ENCODE data around the gene IRF5. TPM values are rescaled to one million over a fixed set of nuclear protein-coding genes. Genes with fewer than 3 reads are reported as not detected.
"Not testable (repeated sequence)": the region's sequence is repeated elsewhere in the genome, so short reads cannot be mapped to it uniquely, and the experiment has no call there.

IRF5 gene
- total and polyA plus RNA-seq, 9 donors, result 1.6 to 3.5 (median 2.5) TPM

DNA sequence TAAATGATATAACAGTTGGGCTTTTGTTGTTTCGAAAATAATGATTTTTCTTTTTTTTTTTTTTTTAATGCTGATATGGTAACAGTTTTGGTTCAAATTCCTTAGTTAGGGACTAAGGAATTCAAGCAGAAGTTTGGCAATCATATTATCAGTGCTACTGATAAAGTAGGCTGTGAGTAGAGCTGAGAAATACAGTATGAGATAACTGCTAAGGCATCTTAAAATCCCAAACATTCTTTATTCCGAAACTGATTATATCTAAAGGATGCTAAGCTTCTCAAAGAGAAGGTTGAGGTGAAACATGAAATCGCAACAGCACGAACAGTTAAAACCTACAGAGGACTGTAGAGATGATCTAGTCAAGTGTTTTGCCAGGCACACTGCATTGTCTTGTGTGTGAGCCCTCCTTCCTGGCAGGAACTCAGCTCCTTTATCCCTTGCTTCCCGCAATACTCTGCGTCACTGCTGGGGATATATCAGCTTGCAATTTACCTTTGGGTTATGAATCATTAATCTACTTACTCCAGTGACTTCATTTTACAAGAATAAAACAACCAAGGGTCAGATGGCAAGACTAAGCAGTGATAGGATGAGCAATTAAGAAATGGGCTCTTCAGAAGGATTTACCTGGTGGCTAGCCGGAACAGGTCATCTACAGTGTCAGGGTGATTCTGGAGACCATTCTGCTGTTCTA lies 36.7 kb downstream of the IRF5 start:
- H3K4me3 ChIP-seq (ENCODE audit: low read length), result no peak overlapping the region
- no peaks in the 10 kb centered on the region for H3K27me3 ChIP-seq (ENCODE audit: control insufficient read depth, insufficient read depth, low read length)
- no peaks in the 10 kb centered on the region for H3K4me1 ChIP-seq (ENCODE audit: control insufficient read depth, insufficient read depth, low read length)
- no peak overlapping the region for H3K27ac ChIP-seq (ENCODE audit: low read length)
- H3K36me3 ChIP-seq (ENCODE audit: control insufficient read depth, insufficient read depth, low read length), result peaks cover 52% of the 10 kb centered on the region
- WGBS (ENCODE audit: insufficient coverage), result 71% methylated on average over 3 of the region's 7 CpGs
- DNase-seq, result no peak
- H3K9me3 ChIP-seq (replicated peaks; ENCODE audit: control insufficient read depth, low read depth, low read length), result no peaks in the 10 kb centered on the region

DNA sequence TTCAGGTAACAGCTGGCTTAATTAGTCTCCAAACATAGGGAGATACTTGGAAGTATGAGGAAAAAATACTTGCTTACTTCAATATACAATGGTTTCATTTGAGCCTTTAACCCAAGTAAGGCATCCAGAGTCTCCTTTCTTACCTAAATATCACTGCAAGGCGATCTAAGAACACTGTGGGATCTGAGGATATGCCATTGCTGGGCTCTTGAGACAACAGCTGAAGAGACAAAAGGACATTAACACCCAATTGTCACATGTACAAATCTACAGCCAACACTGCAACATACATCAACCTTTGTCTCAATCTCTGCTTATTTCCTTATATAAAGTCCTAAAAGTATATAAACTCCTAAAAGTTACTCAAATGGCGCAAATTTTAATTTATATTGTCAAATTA lies 44.4 kb downstream of the IRF5 start:
- H3K36me3 ChIP-seq (ENCODE audit: control insufficient read depth, insufficient read depth, low read length), result peaks cover 45% of the 10 kb centered on the region
- no peaks in the 10 kb centered on the region for H3K27me3 ChIP-seq (ENCODE audit: control insufficient read depth, insufficient read depth, low read length)
- H3K27ac ChIP-seq (ENCODE audit: low read length), result no peak overlapping the region
- no peak overlapping the region for H3K4me3 ChIP-seq (ENCODE audit: low read length)
- no peak for DNase-seq
- no CpG with 5 or more reads among the region's 2 CpGs for WGBS (ENCODE audit: insufficient coverage)
- H3K9me3 ChIP-seq (replicated peaks; ENCODE audit: control insufficient read depth, low read depth, low read length), result no peaks in the 10 kb centered on the region
- no peaks in the 10 kb centered on the region for H3K4me1 ChIP-seq (ENCODE audit: control insufficient read depth, insufficient read depth, low read length)

DNA sequence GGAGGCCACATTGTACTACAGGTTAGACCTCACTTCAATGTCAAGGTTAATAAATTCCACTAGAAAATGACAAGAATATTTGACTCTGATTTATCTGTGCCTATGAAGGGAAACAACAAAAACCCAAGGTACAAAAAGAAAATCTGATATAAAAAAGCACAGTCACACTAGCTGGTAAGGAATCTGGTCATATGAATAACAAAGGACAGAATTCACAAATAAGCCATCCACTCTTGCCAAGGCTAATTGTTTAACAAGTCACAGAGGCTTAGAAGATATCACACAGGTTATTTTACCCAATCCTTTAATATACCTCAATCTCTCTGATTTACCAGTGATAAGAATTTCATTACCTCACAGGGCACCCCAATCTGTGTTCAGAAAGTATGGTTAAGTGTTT lies 47.9 kb downstream of the IRF5 start:
- peaks cover 29% of the 10 kb centered on the region for H3K36me3 ChIP-seq (ENCODE audit: control insufficient read depth, insufficient read depth, low read length)
- no peaks in the 10 kb centered on the region for H3K27me3 ChIP-seq (ENCODE audit: control insufficient read depth, insufficient read depth, low read length)
- H3K4me3 ChIP-seq (ENCODE audit: low read length), result no peak overlapping the region
- H3K27ac ChIP-seq (ENCODE audit: low read length), result no peak overlapping the region
- no peak for DNase-seq
- no peaks in the 10 kb centered on the region for H3K9me3 ChIP-seq (replicated peaks; ENCODE audit: control insufficient read depth, low read depth, low read length)
- no peaks in the 10 kb centered on the region for H3K4me1 ChIP-seq (ENCODE audit: control insufficient read depth, insufficient read depth, low read length)

DNA sequence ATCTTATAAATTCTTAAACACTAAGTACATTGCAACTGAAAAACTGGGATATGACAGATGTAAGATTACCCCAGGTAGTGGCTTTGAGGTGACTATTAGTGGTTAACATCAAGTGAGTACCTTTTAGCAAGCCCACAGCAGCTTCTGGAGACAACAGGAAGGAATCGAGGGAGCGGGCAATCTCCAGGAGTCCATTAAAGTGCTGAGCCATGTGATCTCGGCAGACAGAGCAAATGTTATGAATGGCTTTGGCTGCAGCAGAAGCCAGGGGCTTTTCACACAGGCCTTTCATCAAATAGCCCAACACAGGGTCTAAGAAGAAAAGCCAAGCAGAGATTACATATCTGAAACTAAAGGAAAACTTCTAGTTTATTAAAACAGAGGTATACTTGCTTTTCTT lies 48.9 kb downstream of the IRF5 start:
- Histone ChIP-seq H3K36me3 (ENCODE audit: control insufficient read depth, insufficient read depth, low read length) (peaks cover 27% of the 10 kb centered on the region), H3K4me1 (ENCODE audit: control insufficient read depth, insufficient read depth, low read length) (no peaks in the 10 kb centered on the region), H3K4me3 (ENCODE audit: low read length) (no peak overlapping the region), H3K27me3 (ENCODE audit: control insufficient read depth, insufficient read depth, low read length) (no peaks in the 10 kb centered on the region), H3K9me3 (replicated peaks; ENCODE audit: control insufficient read depth, low read depth, low read length) (no peaks in the 10 kb centered on the region), H3K27ac (ENCODE audit: low read length) (no peak overlapping the region)
- DNase-seq, result no peak
- WGBS (ENCODE audit: insufficient coverage), result 83% methylated on average over 1 of the region's 3 CpGs

DNA sequence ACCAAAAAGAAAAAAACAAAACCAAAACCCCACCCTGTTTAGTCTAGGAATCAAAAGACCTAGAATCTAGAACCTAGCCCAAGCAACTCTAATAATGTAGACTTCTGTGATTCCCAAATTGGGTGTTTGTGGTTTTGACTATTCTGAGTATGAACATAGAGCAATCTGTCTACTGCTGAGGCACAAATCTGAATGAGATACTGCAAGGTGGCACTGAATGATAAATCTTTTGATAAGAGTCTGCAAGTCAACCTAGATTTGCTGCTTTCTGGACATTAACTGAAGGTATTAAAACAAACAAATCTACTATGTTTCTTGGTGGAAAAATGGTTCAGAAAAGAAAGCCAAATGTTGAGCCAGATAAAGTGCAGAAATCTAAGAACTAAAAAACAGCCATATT lies 50.6 kb downstream of the IRF5 start:
- Histone ChIP-seq H3K27ac (ENCODE audit: low read length) (no peak overlapping the region), H3K4me1 (ENCODE audit: control insufficient read depth, insufficient read depth, low read length) (no peaks in the 10 kb centered on the region), H3K9me3 (replicated peaks; ENCODE audit: control insufficient read depth, low read depth, low read length) (no peaks in the 10 kb centered on the region), H3K27me3 (ENCODE audit: control insufficient read depth, insufficient read depth, low read length) (no peaks in the 10 kb centered on the region), H3K4me3 (ENCODE audit: low read length) (no peak overlapping the region), H3K36me3 (ENCODE audit: control insufficient read depth, insufficient read depth, low read length) (peaks cover 22% of the 10 kb centered on the region)
- no peak for DNase-seq

DNA sequence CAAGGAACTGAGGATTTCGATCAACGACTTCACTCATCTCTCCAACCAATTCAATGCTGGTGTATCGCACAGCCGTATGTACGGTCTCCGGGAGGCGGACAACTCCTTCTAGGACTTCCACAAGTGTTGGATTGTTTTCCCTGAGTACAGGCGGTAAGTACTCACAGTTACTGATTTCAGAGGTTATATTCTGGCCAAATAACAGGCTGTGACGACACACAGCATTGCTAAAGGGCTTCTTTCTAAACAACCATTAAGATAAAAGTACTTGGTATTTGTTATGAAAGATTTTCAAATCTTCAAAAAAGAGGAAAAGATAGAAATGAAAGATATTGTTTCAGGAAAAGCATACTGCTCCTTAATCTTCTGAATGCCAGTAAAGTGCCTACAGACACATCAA lies 52.2 kb downstream of the IRF5 start:
- Histone ChIP-seq H3K4me3 (ENCODE audit: low read length) (no peak overlapping the region), H3K27ac (ENCODE audit: low read length) (no peak overlapping the region), H3K4me1 (ENCODE audit: control insufficient read depth, insufficient read depth, low read length) (no peaks in the 10 kb centered on the region), H3K9me3 (replicated peaks; ENCODE audit: control insufficient read depth, low read depth, low read length) (no peaks in the 10 kb centered on the region), H3K36me3 (ENCODE audit: control insufficient read depth, insufficient read depth, low read length) (peaks cover 16% of the 10 kb centered on the region), H3K27me3 (ENCODE audit: control insufficient read depth, insufficient read depth, low read length) (no peaks in the 10 kb centered on the region)
- WGBS (ENCODE audit: insufficient coverage), result no CpG with 5 or more reads among the region's 9 CpGs
- DNase-seq, result no peak

DNA sequence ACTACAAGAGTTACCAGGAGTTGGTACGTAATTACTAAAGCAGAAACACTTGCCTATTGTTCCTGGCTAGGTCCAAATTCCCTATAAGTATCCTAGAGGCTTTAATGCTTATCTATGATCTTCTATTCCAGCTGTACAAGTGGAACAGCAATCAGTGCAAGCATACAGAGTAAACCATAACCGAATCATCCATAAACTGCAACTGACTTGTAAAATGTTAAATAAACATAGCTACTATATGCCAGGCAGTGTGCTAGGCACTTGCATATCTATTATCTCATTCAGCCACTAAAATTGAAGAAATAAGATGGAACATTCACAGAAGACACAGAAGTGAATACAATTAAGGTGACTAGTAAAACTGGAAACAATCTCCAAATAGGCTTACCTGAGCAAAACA lies 55.7 kb downstream of the IRF5 start:
- WGBS (ENCODE audit: insufficient coverage), result no CpG with 5 or more reads among the region's 2 CpGs
- Histone ChIP-seq H3K9me3 (replicated peaks; ENCODE audit: control insufficient read depth, low read depth, low read length) (no peaks in the 10 kb centered on the region), H3K36me3 (ENCODE audit: control insufficient read depth, insufficient read depth, low read length) (peaks cover 20% of the 10 kb centered on the region)

DNA sequence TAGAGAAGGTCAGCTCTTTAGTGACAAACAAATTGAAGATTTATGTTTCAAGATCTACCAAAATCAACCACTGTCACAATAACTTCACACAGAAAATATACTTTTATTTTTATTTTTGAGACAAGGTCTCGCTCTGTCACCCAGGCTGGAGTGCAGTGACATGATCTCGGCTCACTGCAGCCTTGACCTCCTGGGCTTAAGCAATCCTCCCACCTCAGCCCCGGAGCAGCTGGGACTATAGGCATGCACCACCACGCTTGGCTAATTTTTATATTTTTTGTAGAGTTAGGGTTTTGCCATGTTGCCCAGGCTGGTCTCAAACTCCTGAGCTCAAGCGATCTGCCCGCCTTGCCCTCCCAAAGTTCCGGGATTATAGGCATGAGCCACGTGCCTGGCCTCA lies 56.8 kb downstream of the IRF5 start:
- WGBS (ENCODE audit: insufficient coverage), result 93% methylated on average over 3 of the region's 8 CpGs
- H3K27me3 ChIP-seq (ENCODE audit: control insufficient read depth, insufficient read depth, low read length); H3K4me3 ChIP-seq (ENCODE audit: low read length); DNase-seq; H3K9me3 ChIP-seq (replicated peaks; ENCODE audit: control insufficient read depth, low read depth, low read length); H3K27ac ChIP-seq (ENCODE audit: low read length); H3K4me1 ChIP-seq (ENCODE audit: control insufficient read depth, insufficient read depth, low read length): not testable (repeated sequence)
- H3K36me3 ChIP-seq (ENCODE audit: control insufficient read depth, insufficient read depth, low read length), result peaks cover 23% of the 10 kb centered on the region

More for the DNA sequence above, 55.7 kb downstream of the IRF5 start:
- Histone ChIP-seq H3K27ac (ENCODE audit: low read length) (no peak overlapping the region), H3K4me1 (ENCODE audit: control insufficient read depth, insufficient read depth, low read length) (no peaks in the 10 kb centered on the region), H3K27me3 (ENCODE audit: control insufficient read depth, insufficient read depth, low read length) (no peaks in the 10 kb centered on the region), H3K4me3 (ENCODE audit: low read length) (no peak overlapping the region)
- DNase-seq, result no peak

DNA sequence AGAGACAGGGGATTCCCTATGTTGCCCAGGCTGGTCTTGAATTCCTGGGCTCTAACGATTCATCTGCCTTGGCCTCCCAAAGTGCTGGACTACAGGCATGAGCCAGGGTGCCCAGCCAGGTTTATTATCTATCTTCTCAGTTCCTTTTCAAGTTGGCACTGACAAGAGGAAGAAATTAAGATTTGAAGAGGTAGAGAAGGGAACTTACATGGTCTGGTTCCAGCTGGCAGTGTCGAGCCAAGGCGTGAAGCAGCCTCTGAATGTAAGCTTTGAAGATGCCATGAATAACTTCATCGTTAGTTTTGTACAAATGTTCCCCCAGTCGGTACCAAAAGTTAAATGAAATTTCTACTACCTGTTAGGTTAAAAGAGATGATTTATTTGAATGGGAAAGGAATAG lies 59.5 kb downstream of the IRF5 start:
- 90% methylated on average over 3 of the region's 5 CpGs for WGBS (ENCODE audit: insufficient coverage)
- Histone ChIP-seq H3K36me3 (ENCODE audit: control insufficient read depth, insufficient read depth, low read length) (peaks cover 20% of the 10 kb centered on the region), H3K27me3 (ENCODE audit: control insufficient read depth, insufficient read depth, low read length) (no peaks in the 10 kb centered on the region), H3K9me3 (replicated peaks; ENCODE audit: control insufficient read depth, low read depth, low read length) (no peaks in the 10 kb centered on the region), H3K4me1 (ENCODE audit: control insufficient read depth, insufficient read depth, low read length) (no peaks in the 10 kb centered on the region), H3K4me3 (ENCODE audit: low read length) (no peak overlapping the region), H3K27ac (ENCODE audit: low read length) (no peak overlapping the region)
- DNase-seq, result no peak

Data from muscle of leg (tissue), 11 donors.